Measurements from ENCODE around the gene CCDC81.

The CCDC81 gene

GRCh38 chr11:86370922-86371594 lies 3.6 kb upstream of the CCDC81 start:
- Histone ChIP-seq H3K27ac (no peak overlapping the region), H3K4me2 (no peak overlapping the region), H3K36me3 (ENCODE audit: insufficient read depth) (no peaks in the 10 kb centered on the region), H3K27me3 (ENCODE audit: insufficient read depth, low read depth) (no peaks in the 10 kb centered on the region), H3K4me3 (IDR thresholded peaks at IDR 0.05; ENCODE audit: insufficient read depth, low read depth, low read length) (no peak overlapping the region), H3K79me2 (ENCODE audit: insufficient read depth, low read depth) (no peaks in the 10 kb centered on the region), H3K9ac (no peak overlapping the region), H2AFZ (ENCODE audit: low read depth) (no peak overlapping the region), H4K20me1 (ENCODE audit: insufficient read depth) (no peaks in the 10 kb centered on the region), H3K4me1 (ENCODE audit: low read depth, poor library complexity, severe bottlenecking) (no peaks in the 10 kb centered on the region)
- no peak for TF ChIP-seq CTCF (conservative IDR thresholded peaks at IDR 0.05; ENCODE audit: low read depth, low read length)

GRCh38 chr11:86372041-86372440 lies 2.6 kb upstream of the CCDC81 start:
- no peak overlapping the region for H3K4me3 ChIP-seq (IDR thresholded peaks at IDR 0.05; ENCODE audit: insufficient read depth, low read depth, low read length)
- H3K79me2 ChIP-seq (ENCODE audit: insufficient read depth, low read depth): no peaks in the 10 kb centered on the region
- H3K36me3 ChIP-seq (ENCODE audit: insufficient read depth): no peaks in the 10 kb centered on the region
- no peak overlapping the region for H3K4me2 ChIP-seq
- no peaks in the 10 kb centered on the region for H4K20me1 ChIP-seq (ENCODE audit: insufficient read depth)
- H3K27ac ChIP-seq: no peak overlapping the region
- no peaks in the 10 kb centered on the region for H3K27me3 ChIP-seq (ENCODE audit: insufficient read depth, low read depth)
- H3K9ac ChIP-seq: no peak overlapping the region
- H3K4me1 ChIP-seq (ENCODE audit: low read depth, poor library complexity, severe bottlenecking): no peaks in the 10 kb centered on the region
- TF ChIP-seq CTCF (conservative IDR thresholded peaks at IDR 0.05; ENCODE audit: low read depth, low read length): no peak
- no peak overlapping the region for H2AFZ ChIP-seq (ENCODE audit: low read depth)

GRCh38 chr11:86372586-86372985 lies 2.1 kb upstream of the CCDC81 start:
- H3K4me1 ChIP-seq (ENCODE audit: low read depth, poor library complexity, severe bottlenecking): no peaks in the 10 kb centered on the region
- H3K27me3 ChIP-seq (ENCODE audit: insufficient read depth, low read depth): no peaks in the 10 kb centered on the region
- no peaks in the 10 kb centered on the region for H3K36me3 ChIP-seq (ENCODE audit: insufficient read depth)
- no peaks in the 10 kb centered on the region for H3K79me2 ChIP-seq (ENCODE audit: insufficient read depth, low read depth)
- H3K4me2 ChIP-seq: no peak overlapping the region
- no peak for TF ChIP-seq CTCF (conservative IDR thresholded peaks at IDR 0.05; ENCODE audit: low read depth, low read length)
- no peak overlapping the region for H3K4me3 ChIP-seq (IDR thresholded peaks at IDR 0.05; ENCODE audit: insufficient read depth, low read depth, low read length)
- H4K20me1 ChIP-seq (ENCODE audit: insufficient read depth): no peaks in the 10 kb centered on the region
- H3K27ac ChIP-seq: no peak overlapping the region
- H3K9ac ChIP-seq: no peak overlapping the region
- no peak overlapping the region for H2AFZ ChIP-seq (ENCODE audit: low read depth)

- Histone ChIP-seq H3K27me3 (ENCODE audit: insufficient read depth, low read depth) (no peaks in the 10 kb centered on the region), H3K36me3 (ENCODE audit: insufficient read depth) (no peaks in the 10 kb centered on the region), H3K9ac (no peak overlapping the region), H3K4me2 (no peak overlapping the region), H3K4me1 (ENCODE audit: low read depth, poor library complexity, severe bottlenecking) (no peaks in the 10 kb centered on the region), H4K20me1 (ENCODE audit: insufficient read depth) (no peaks in the 10 kb centered on the region), H3K27ac (no peak overlapping the region), H3K79me2 (ENCODE audit: insufficient read depth, low read depth) (no peaks in the 10 kb centered on the region), H2AFZ (ENCODE audit: low read depth) (no peak overlapping the region), H3K4me3 (IDR thresholded peaks at IDR 0.05; ENCODE audit: insufficient read depth, low read depth, low read length) (no peak overlapping the region)
- no peak for TF ChIP-seq CTCF (conservative IDR thresholded peaks at IDR 0.05; ENCODE audit: low read depth, low read length)
Observed at GRCh38 chr11:86374069-86374468, 618 bp upstream of the CCDC81 start.
